Esophagus squamous epithelium (tissue), 4 donors: ENCODE results near the gene FKBP11.

Experiments
- CTCF ChIP-seq, 6 experiments: fragments of 450-650 bp in 4 of 6; fragments of 200-600 bp in 2 of 6; sonication (generic) in 2 of 6; IDR thresholded peaks; one replicate each; pipeline ENCODE4 v1.5.1; 2016 to 2019; ENCODE audit warnings: antibody characterized with exemption in 6 of 6, mild to moderate bottlenecking in 4 of 6, moderate library complexity in 4 of 6
- POLR2A ChIP-seq, 4 donors: fragments of 450-650 bp; IDR thresholded peaks; one replicate each; pipeline ENCODE4 v1.6.1; 2017; ENCODE audit warnings: antibody characterized with exemption in 4 of 4, mild to moderate bottlenecking in 4 of 4, moderate library complexity in 3 of 4

DNA sequence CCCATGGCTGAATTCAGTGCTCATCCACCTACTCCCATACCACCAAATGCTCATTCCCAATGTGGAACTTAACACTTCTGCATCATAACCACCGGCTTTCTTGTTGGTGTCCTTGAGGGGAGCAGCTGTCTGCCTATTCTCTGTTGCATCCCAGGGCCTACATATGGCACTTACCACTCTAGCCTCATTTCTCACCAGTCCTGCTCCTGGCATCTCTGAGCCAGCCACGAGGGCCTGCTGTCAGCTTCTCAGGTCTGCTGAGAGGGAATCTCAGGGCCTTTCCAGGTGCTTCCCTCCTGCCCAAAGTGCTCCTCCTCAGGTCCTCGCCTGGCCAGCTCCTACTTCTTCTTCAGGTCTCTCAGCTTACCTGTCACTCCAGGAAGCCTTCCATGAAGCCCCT, 35.6 kb downstream of the FKBP11 start:
- TF ChIP-seq CTCF (IDR thresholded peaks at IDR 0.05) = no peak
- TF ChIP-seq POLR2A (IDR thresholded peaks at IDR 0.05) = no peak
